GM12874 (cell line): Measurements from ENCODE around the gene ABI2.

Source experiments
- TF ChIP-seq, protein P1 (sequence below): IDR thresholded peaks from 2 replicates; pipeline ENCODE4 v1.5.1; 2011; ENCODE audit warnings: low read depth, mild to moderate bottlenecking, control low read depth, low read length, moderate library complexity; ENCODE audit not compliant: insufficient read depth

ABI2 gene

GRCh38 chr2:203361922-203362321, 33.7 kb downstream of the ABI2 start:
- TF ChIP-seq, protein P1, sequence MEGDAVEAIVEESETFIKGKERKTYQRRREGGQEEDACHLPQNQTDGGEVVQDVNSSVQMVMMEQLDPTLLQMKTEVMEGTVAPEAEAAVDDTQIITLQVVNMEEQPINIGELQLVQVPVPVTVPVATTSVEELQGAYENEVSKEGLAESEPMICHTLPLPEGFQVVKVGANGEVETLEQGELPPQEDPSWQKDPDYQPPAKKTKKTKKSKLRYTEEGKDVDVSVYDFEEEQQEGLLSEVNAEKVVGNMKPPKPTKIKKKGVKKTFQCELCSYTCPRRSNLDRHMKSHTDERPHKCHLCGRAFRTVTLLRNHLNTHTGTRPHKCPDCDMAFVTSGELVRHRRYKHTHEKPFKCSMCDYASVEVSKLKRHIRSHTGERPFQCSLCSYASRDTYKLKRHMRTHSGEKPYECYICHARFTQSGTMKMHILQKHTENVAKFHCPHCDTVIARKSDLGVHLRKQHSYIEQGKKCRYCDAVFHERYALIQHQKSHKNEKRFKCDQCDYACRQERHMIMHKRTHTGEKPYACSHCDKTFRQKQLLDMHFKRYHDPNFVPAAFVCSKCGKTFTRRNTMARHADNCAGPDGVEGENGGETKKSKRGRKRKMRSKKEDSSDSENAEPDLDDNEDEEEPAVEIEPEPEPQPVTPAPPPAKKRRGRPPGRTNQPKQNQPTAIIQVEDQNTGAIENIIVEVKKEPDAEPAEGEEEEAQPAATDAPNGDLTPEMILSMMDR = no peak

DNA sequence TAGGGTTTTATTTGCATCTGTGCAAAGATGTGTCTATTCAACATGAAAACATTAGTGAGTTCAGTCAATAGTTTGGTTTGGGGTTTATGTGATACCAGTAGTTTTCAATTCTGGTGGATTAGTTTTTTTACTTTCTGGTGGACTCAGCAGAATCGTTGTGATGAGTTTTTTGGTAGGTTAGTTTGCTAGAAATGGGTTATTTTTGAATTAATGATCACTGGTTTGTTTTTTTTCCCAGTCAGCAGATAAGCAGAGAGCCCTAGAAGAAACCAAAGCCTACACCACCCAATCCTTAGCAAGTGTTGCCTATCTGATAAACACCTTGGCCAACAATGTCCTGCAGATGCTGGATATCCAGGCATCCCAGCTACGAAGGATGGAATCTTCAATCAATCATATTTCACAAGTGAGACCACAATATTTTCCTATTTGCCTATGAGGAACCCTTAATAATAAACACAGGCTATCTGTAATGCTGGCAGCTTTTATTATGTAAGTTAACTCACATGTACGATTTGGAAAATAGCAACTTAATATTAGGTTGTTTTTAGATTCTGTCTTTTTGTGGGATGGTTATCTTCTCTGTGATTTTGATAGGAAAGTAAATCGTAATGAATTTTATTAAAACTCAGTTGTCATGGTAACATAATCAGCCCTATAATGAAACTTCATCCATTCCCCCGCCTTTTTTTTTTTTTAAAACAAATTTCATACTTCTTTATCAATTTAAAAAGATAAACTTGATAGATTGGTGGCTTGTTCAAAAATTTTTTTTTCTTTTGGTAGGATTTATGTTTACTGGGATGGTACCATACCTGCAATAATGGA, 38.7 kb downstream of the ABI2 start:
- TF ChIP-seq, protein P1 = no peak

DNA sequence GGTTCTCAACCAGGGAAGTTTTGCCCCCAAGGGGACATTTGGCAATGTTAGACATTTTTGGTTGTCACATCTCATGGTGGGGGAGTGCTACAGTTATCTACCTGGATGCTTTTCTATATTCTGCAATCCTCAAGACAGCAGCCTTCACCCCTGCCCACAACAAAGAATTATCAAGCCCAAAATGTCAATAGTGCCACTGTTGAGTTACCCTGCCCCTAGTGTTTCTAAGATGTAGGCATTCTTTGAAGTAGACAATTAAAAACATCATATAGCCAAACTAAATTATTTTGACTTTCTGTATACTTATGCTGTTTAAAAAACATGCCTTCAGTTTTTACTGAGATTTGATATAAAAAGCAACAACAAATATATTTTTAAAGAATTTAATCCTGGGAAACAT, 48.0 kb downstream of the ABI2 start:
- TF ChIP-seq, protein P1 = no peak

GRCh38 chr2:203379156-203379555, 51.0 kb downstream of the ABI2 start:
- TF ChIP-seq, protein P1 = no peak

DNA sequence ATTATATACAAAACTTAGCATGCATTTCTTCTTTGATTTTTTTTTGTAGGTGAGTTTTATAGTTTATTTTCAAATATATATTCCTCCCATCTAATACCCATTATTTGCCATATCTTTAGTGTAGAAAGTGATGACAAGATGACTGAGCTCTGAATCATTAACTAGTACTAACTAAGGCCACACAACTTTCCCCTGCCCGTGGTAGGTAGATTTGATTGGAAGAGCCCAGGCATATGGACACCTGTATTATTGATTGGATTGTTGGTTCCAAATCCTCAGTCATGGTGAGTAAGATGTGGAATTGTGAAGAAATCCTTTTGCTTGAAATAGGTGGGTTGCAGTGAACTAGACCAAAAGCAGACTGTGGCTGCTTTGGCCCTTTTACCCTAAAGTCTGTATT, 54.8 kb downstream of the ABI2 start:
- TF ChIP-seq, protein P1 = no peak

GRCh38 chr2:203394519-203395227, 66.5 kb downstream of the ABI2 start:
- TF ChIP-seq, protein P1 = 0 out of 2 replicates have a peak, but pooled peaks have one; percentile 1

DNA sequence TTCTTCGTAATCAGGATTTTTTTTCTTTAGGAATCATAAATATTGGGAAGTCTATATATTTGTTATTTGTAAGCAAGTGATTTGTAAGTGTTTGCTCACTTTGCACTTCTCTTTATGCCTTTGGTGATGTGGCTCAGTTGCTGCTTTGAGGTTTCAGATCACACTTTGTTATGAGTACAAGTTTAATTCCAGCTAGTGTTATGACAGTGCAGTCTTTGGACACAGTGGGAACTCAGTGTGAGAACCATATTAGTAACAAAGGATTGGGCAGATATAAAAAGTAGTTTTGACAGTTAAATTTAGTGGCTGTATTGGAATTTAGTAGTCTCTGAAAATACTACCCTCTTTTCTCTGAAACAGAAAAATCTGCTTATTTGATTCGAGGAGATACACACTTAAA, 67.7 kb downstream of the ABI2 start:
- TF ChIP-seq, protein P1 = no peak
